Activated T-cell treated with anti-CD3 and anti-CD28 coated beads, Interleukin-2, amount 50 U/mL, for 24 hours (primary cell): Measurements from ENCODE around the gene NSUN6.

Source experiments
- DNase-seq: peaks from one replicate; pipeline ENCODE4 v3.0.0-alpha.2; 2020
- H3K27ac Mint-ChIP-seq: 2 replicates; pipeline ENCODE4 v1.8.0; 2020; ENCODE audit warnings: mild to moderate bottlenecking, mixed read lengths
- H3K27me3 Mint-ChIP-seq: 2 replicates; pipeline ENCODE4 v1.8.0; 2020; ENCODE audit warnings: mixed read lengths
- H3K36me3 Mint-ChIP-seq: 2 replicates; pipeline ENCODE4 v1.8.0; 2020; ENCODE audit warnings: low read depth, mixed read lengths
- H3K4me1 Mint-ChIP-seq: 2 replicates; pipeline ENCODE4 v1.8.0; 2020; ENCODE audit warnings: low read depth, mixed read lengths
- H3K4me3 Mint-ChIP-seq: 2 replicates; pipeline ENCODE4 v1.8.0; 2020; ENCODE audit warnings: mild to moderate bottlenecking, moderate library complexity, mixed read lengths
- H3K9me3 Mint-ChIP-seq: 2 replicates; pipeline ENCODE4 v1.8.0; 2020; ENCODE audit warnings: mixed read lengths

NSUN6 gene

DNA sequence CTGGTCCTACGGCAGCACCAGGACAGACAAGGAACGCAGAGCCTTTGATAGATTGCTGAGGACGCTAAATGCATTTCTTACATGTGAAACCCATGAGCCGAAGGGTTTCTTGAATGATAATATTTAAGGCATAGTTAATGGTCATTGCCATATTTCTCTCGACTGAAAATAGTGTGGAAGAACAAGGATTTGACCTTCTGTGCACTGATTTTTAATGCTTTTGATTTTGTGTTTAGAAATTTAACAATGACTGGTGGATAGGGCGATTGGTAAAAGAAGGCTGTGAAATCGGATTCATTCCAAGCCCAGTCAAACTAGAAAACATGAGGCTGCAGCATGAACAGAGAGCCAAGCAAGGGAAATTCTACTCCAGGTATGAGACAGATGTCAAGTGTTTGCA is 150.8 kb downstream of the NSUN6 start:
- H3K27ac Mint-ChIP-seq: no peak overlapping the region
- peaks cover 8% of the 10 kb centered on the region for H3K4me1 Mint-ChIP-seq
- no peak overlapping the region for H3K4me3 Mint-ChIP-seq
- H3K36me3 Mint-ChIP-seq: no peaks in the 10 kb centered on the region
- no peaks in the 10 kb centered on the region for H3K9me3 Mint-ChIP-seq
- peaks cover 14% of the 10 kb centered on the region for H3K27me3 Mint-ChIP-seq
- no peak for DNase-seq

DNA sequence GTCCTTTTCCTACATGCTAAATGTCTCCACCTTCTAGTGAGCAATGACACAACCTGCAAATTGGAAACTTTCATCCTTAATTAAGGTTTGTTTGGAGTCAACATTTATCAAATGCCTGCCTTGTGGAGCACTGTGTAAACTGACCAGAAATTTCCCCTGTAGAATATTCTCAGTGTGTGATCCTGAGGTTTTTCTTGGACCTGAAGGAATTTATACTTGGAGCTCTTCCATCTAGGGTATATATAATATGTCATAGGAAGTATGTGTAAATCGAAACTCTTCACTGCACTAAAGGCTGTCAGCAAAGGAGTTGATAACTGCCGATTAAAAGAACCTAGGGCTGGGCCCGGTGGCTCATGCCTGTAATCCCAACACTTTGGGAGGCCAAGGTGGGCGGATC is 152.4 kb downstream of the NSUN6 start:
- Mint-ChIP-seq H3K27ac (no peak overlapping the region), H3K4me3 (no peak overlapping the region), H3K27me3 (peaks cover 14% of the 10 kb centered on the region), H3K36me3 (no peaks in the 10 kb centered on the region), H3K9me3 (no peaks in the 10 kb centered on the region), H3K4me1 (peaks cover 8% of the 10 kb centered on the region)
- no peak for DNase-seq

DNA sequence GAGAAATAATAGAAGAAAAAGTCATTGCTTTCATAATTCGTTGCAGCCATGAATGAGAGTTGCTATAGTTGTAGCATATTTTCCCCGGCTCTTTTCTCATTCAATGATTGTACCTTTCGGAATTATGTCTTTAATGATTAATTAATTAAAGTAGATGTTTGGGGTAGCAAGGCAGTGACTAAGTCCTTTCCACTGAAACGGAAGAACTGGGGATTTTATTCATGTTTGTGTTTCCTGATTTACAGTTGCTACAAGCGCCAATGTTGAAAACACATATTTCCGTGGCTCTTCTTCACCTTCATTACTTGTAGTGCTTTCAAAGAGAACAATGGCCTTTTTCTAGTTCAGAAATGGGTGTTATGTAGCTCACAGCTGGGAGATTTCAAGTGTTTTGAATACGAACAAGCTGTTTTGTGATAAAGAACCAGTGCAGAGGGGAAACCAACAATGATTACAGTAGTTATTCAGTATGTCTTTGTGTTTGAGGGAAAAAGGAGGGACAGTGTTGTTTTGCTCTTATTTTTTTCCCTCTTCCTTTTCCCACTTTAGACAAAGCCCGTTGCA is 153.5 kb downstream of the NSUN6 start:
- no peaks in the 10 kb centered on the region for H3K9me3 Mint-ChIP-seq

More for the DNA sequence above, 153.5 kb downstream of the NSUN6 start:
- no peaks in the 10 kb centered on the region for H3K36me3 Mint-ChIP-seq
- DNase-seq: no peak
- no peak overlapping the region for H3K4me3 Mint-ChIP-seq
- peaks cover 14% of the 10 kb centered on the region for H3K27me3 Mint-ChIP-seq
- no peak overlapping the region for H3K27ac Mint-ChIP-seq
- peaks cover 8% of the 10 kb centered on the region for H3K4me1 Mint-ChIP-seq
